H9 (cell line): ENCODE data around the gene SNAPC5. TPM values are rescaled to one million over a fixed set of nuclear protein-coding genes. Genes with fewer than 3 reads are reported as not detected.
A peak's percentile ranks its signal among the peaks of the same experiment; 100 is the strongest.

Experiments used
- DNase-seq: peaks from one replicate; pipeline ENCODE4 v3.0.0-alpha.2; 2017
- H2AFZ ChIP-seq: one replicate; pipeline ENCODE4 v1.6.1; 2013; ENCODE audit warnings: mild to moderate bottlenecking, low read length, control low read depth, moderate library complexity
- H2AK5ac ChIP-seq: 2 replicates; pipeline ENCODE4 v1.6.1; 2013; ENCODE audit warnings: low read length, control low read depth, mixed read lengths; ENCODE audit not compliant: insufficient read length
- H2BK120ac ChIP-seq: one replicate; pipeline ENCODE4 v1.6.1; 2013; ENCODE audit warnings: low read depth, mild to moderate bottlenecking, low read length, control low read depth, inconsistent platforms; ENCODE audit not compliant: poor library complexity, severe bottlenecking
- H2BK12ac ChIP-seq: 2 replicates; pipeline ENCODE4 v1.6.1; 2013; ENCODE audit warnings: low read length, control low read depth, mixed read lengths, low read depth; ENCODE audit not compliant: insufficient read length
- H2BK15ac ChIP-seq: 2 replicates; pipeline ENCODE4 v1.6.1; 2013; ENCODE audit warnings: low read depth, low read length, control low read depth
- H2BK20ac ChIP-seq: one replicate; pipeline ENCODE4 v1.6.1; 2013; ENCODE audit warnings: low read depth, mild to moderate bottlenecking, low read length, control low read depth, inconsistent platforms; ENCODE audit not compliant: poor library complexity, severe bottlenecking
- H2BK5ac ChIP-seq: 2 replicates; pipeline ENCODE4 v1.6.1; 2013; ENCODE audit warnings: low read length, control low read depth, mixed read lengths; ENCODE audit not compliant: insufficient read length
- H3K14ac ChIP-seq: 2 replicates; pipeline ENCODE4 v1.6.1; 2013; ENCODE audit warnings: low read length, control low read depth; ENCODE audit not compliant: insufficient read depth
- H3K18ac ChIP-seq: 2 replicates; pipeline ENCODE4 v1.6.1; 2013; ENCODE audit warnings: low read depth, mild to moderate bottlenecking, mixed read lengths, low read length, control low read depth; ENCODE audit not compliant: insufficient read length
- H3K23ac ChIP-seq: 2 replicates; pipeline ENCODE4 v1.6.1; 2013; ENCODE audit warnings: low read length, control low read depth, mixed read lengths, low read depth; ENCODE audit not compliant: insufficient read length
- H3K23me2 ChIP-seq: 2 replicates; pipeline ENCODE4 v1.6.1; 2013; ENCODE audit warnings: low read depth, mild to moderate bottlenecking, mixed read lengths, low read length, control low read depth; ENCODE audit not compliant: insufficient read length, poor library complexity, severe bottlenecking
- H3K27ac ChIP-seq: 2 replicates; pipeline ENCODE4 v1.5.1; 2013; ENCODE audit warnings: low read length, control low read depth, mixed read lengths, low read depth; ENCODE audit not compliant: insufficient read length
- H3K27me3 ChIP-seq: 2 replicates; pipeline ENCODE4 v1.6.1; 2013; ENCODE audit warnings: low read length, control low read depth, inconsistent platforms; ENCODE audit not compliant: insufficient read depth
- H3K4ac ChIP-seq: 2 replicates; pipeline ENCODE4 v1.6.1; 2013; ENCODE audit warnings: low read depth, mild to moderate bottlenecking, control low read depth, inconsistent platforms, low read length, moderate library complexity
- H3K4me1 ChIP-seq: 2 replicates; pipeline ENCODE4 v1.6.1; 2013; ENCODE audit warnings: low read length, control low read depth, inconsistent platforms; ENCODE audit not compliant: insufficient read depth
- H3K4me2 ChIP-seq: 2 replicates; pipeline ENCODE4 v1.6.1; 2013; ENCODE audit warnings: low read length, control low read depth, mixed read lengths; ENCODE audit not compliant: insufficient read length, insufficient read depth
- H3K56ac ChIP-seq: 2 replicates; pipeline ENCODE4 v1.6.1; 2013; ENCODE audit warnings: low read depth, mild to moderate bottlenecking, mixed read lengths, low read length, control low read depth; ENCODE audit not compliant: insufficient read length
- H3K79me1 ChIP-seq: 2 replicates; pipeline ENCODE4 v1.6.1; 2013; ENCODE audit warnings: low read depth, mild to moderate bottlenecking, moderate library complexity, low read length, control low read depth, inconsistent platforms; ENCODE audit not compliant: insufficient read depth, poor library complexity, severe bottlenecking
- H3K79me2 ChIP-seq: 2 replicates; pipeline ENCODE4 v1.6.1; 2013; ENCODE audit warnings: low read length, control low read depth, inconsistent platforms; ENCODE audit not compliant: insufficient read depth
- H3K9ac ChIP-seq: 2 replicates; pipeline ENCODE4 v1.6.1; 2013; ENCODE audit warnings: low read length, control low read depth, mixed read lengths; ENCODE audit not compliant: insufficient read length; ENCODE audit errors: extremely low read depth
- H3K9me3 ChIP-seq: one replicate; pipeline ENCODE4 v1.6.1; 2013; ENCODE audit warnings: low read depth, low read length, inconsistent platforms; ENCODE audit not compliant: control insufficient read depth
- H3T11ph ChIP-seq: one replicate; pipeline ENCODE4 v1.6.1; 2013; ENCODE audit warnings: mild to moderate bottlenecking, low read length, control low read depth, inconsistent platforms
- H4K20me1 ChIP-seq: one replicate; pipeline ENCODE4 v1.6.1; 2013; ENCODE audit not compliant: control insufficient read depth, insufficient read length, insufficient read depth
- H4K5ac ChIP-seq: 2 replicates; pipeline ENCODE4 v1.6.1; 2013; ENCODE audit warnings: low read depth, mild to moderate bottlenecking, mixed read lengths, low read length, control low read depth; ENCODE audit not compliant: insufficient read length
- H4K8ac ChIP-seq: replicated peaks from 2 replicates; pipeline ENCODE4 v1.6.1; 2013; ENCODE audit warnings: low read length, control low read depth, mixed read lengths, low read depth; ENCODE audit not compliant: insufficient read length
- H4K91ac ChIP-seq: 2 replicates; pipeline ENCODE4 v1.6.1; 2013; ENCODE audit warnings: low read depth, mild to moderate bottlenecking, moderate library complexity, mixed read lengths, low read length, control low read depth; ENCODE audit not compliant: insufficient read length
- H3K27ac Mint-ChIP-seq, 3 experiments: 2 replicates in 2 of 3; 3 replicates in 1 of 3; pipeline ENCODE4 v1.8.0; 2020 to 2021; ENCODE audit warnings: mixed read lengths in 3 of 3, mild to moderate bottlenecking in 1 of 3, moderate library complexity in 1 of 3
- H3K27me3 Mint-ChIP-seq: 2 replicates; pipeline ENCODE4 v1.8.0; 2021; ENCODE audit warnings: low read depth, mild to moderate bottlenecking, moderate library complexity, mixed read lengths
- H3K36me3 Mint-ChIP-seq, 3 experiments: 2 replicates in 2 of 3; 3 replicates in 1 of 3; pipeline ENCODE4 v1.8.0; 2020 to 2021; ENCODE audit warnings: low read depth in 3 of 3, mixed read lengths in 3 of 3; ENCODE audit not compliant: insufficient read depth in 1 of 3
- H3K4me1 Mint-ChIP-seq, 2 experiments: 2 replicates each; pipeline ENCODE4 v1.8.0; 2020; ENCODE audit warnings: mixed read lengths in 2 of 2
- H3K4me3 Mint-ChIP-seq, 2 experiments: 2 replicates in 1 of 2; 3 replicates in 1 of 2; pipeline ENCODE4 v1.8.0; 2020 to 2021; ENCODE audit warnings: mild to moderate bottlenecking in 2 of 2, mixed read lengths in 2 of 2, moderate library complexity in 1 of 2
- H3K9me3 Mint-ChIP-seq, 2 experiments: 2 replicates in 1 of 2; 3 replicates in 1 of 2; pipeline ENCODE4 v1.8.0; 2020; ENCODE audit warnings: mild to moderate bottlenecking in 2 of 2, mixed read lengths in 2 of 2, moderate library complexity in 1 of 2
- WGBS: extraction: QIAGEN DNeasy Blood & Tissue Kit; methylation state at CpG from one replicate; pipeline ENCODE4 v1.1.7; 2013; ENCODE audit warnings: missing lambda C conversion rate, low lambda C conversion rate, mixed read lengths; ENCODE audit not compliant: insufficient read length; ENCODE audit errors: extremely low coverage; 5-methylcytosine and 5-hydroxymethylcytosine counted together
- total RNA-seq: library from RNA; stranded (reverse); gene quantifications from 2 replicates; pipeline ENCODE4 v1.2.1, GENCODE V29; 2021
- TF ChIP-seq, protein P1 (sequence below): fragments of 200-600 bp; sonication (generic); conservative IDR thresholded peaks from 3 replicates; pipeline ENCODE4 v1.8.0; 2021; ENCODE audit warnings: antibody characterized with exemption, mild to moderate bottlenecking

Gene SNAPC5
- total RNA-seq, 1 experiment from 2014 or later: 28.9 TPM

DNA sequence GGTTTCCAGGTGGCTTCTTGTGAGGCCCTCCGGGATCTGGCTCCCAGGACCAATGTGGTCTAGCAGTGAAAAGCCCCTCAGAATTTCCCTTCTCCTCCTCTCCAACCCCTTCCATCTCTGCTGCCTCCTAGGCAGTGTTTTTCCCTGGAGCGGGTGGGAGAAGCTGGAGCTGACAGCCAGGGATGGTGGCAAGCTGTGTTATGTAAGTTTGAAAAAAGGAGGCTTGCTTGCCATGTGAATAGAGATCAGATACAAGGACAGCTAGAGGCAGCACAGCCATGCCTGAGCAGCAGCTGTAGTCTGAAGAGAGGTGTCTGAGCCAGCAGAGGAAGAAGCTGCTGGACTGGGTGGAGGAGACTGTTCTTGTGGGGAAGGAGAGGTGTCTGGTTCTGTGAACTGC lies 20.6 kb downstream of the SNAPC5 start:
- peaks cover 56 to 58% of the 10 kb centered on the region in 2 experiments for H3K4me1 Mint-ChIP-seq

More for the DNA sequence above, 20.6 kb downstream of the SNAPC5 start:
- H2BK15ac ChIP-seq: no peak overlapping the region
- no CpG with 5 or more reads among the region's 2 CpGs for WGBS
- H2BK20ac ChIP-seq: no peak overlapping the region
- no peaks in the 10 kb centered on the region for H3K9me3 Mint-ChIP-seq
- no peak overlapping the region; the same call in 1 of the 2 replicates for H3K14ac ChIP-seq
- H3K4me3 Mint-ChIP-seq: no peak overlapping the region
- no peaks in the 10 kb centered on the region for H3K27me3 ChIP-seq
- H4K91ac ChIP-seq: no peak overlapping the region
- peaks cover 11 to 14% (median 12%) of the 10 kb centered on the region in 3 experiments for H3K36me3 Mint-ChIP-seq
- no peak for DNase-seq
- no peak overlapping the region for H4K5ac ChIP-seq
- H3K4me2 ChIP-seq: no peak overlapping the region
- peaks cover 27% of the 10 kb centered on the region for H3K4me1 ChIP-seq
- no peak overlapping the region for H2BK12ac ChIP-seq
- H4K8ac ChIP-seq: no peak overlapping the region
- no peak overlapping the region for H2AK5ac ChIP-seq
- no peak overlapping the region for H2BK5ac ChIP-seq
- no peak overlapping the region for H2AFZ ChIP-seq
- H3T11ph ChIP-seq: no peak overlapping the region
- no peaks in the 10 kb centered on the region for H3K27me3 Mint-ChIP-seq
- no peak overlapping the region for H3K56ac ChIP-seq
- no peaks in the 10 kb centered on the region for H3K23me2 ChIP-seq
- H3K9me3 ChIP-seq: no peaks in the 10 kb centered on the region
- H3K23ac ChIP-seq: no peak overlapping the region
- no peaks in the 10 kb centered on the region for H3K79me1 ChIP-seq
- H3K9ac ChIP-seq: no peak overlapping the region
- peak overlapping the region in 2 of 3 experiments; percentile 71 to 72; a peak in 3 of 7 replicates for H3K27ac Mint-ChIP-seq
- no peaks in the 10 kb centered on the region for H3K79me2 ChIP-seq
- H2BK120ac ChIP-seq: no peak overlapping the region
- H3K4ac ChIP-seq: no peak overlapping the region
- H3K27ac ChIP-seq: no peak overlapping the region
- no peaks in the 10 kb centered on the region for H4K20me1 ChIP-seq
- TF ChIP-seq, protein P1, sequence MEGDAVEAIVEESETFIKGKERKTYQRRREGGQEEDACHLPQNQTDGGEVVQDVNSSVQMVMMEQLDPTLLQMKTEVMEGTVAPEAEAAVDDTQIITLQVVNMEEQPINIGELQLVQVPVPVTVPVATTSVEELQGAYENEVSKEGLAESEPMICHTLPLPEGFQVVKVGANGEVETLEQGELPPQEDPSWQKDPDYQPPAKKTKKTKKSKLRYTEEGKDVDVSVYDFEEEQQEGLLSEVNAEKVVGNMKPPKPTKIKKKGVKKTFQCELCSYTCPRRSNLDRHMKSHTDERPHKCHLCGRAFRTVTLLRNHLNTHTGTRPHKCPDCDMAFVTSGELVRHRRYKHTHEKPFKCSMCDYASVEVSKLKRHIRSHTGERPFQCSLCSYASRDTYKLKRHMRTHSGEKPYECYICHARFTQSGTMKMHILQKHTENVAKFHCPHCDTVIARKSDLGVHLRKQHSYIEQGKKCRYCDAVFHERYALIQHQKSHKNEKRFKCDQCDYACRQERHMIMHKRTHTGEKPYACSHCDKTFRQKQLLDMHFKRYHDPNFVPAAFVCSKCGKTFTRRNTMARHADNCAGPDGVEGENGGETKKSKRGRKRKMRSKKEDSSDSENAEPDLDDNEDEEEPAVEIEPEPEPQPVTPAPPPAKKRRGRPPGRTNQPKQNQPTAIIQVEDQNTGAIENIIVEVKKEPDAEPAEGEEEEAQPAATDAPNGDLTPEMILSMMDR: no peak
- no peak overlapping the region for H3K18ac ChIP-seq
